ENCODE results near the gene NKD1. TPM values are rescaled to one million over a fixed set of nuclear protein-coding genes. Genes with fewer than 3 reads are reported as not detected.

Gene NKD1
- total RNA-seq, 1 donor from 2014 or later: 1.5 TPM

- Mint-ChIP-seq H3K36me3 (ENCODE audit: low read depth) (no peaks in the 10 kb centered on the region), H3K4me3 (no peak overlapping the region), H3K9me3 (no peaks in the 10 kb centered on the region), H3K4me1 (no peaks in the 10 kb centered on the region), H3K27ac (no peak overlapping the region), H3K27me3 (no peaks in the 10 kb centered on the region)
- DNase-seq (no peak), ATAC-seq (ENCODE audit: low read depth) (no peak)
- intact Hi-C loops (cut with micrococcal nuclease): no loop called here
- TF ChIP-seq CTCF (IDR thresholded peaks at IDR 0.05): no peak
- ChIA-PET CTCF (no interaction called here), POLR2A (interaction anchor here (0.7 kb wide), 2 partner anchors 12 to 145 kb away, joined by 3 to 4 read pairs; no protein-coding TSS in a partner anchor)
Measured at GRCh38 chr16:50597563-50598255, 49.5 kb downstream of the NKD1 start.

- no peak for TF ChIP-seq CTCF (IDR thresholded peaks at IDR 0.05)
- no peak overlapping the region for H3K27ac Mint-ChIP-seq
- no peak for DNase-seq
- no peaks in the 10 kb centered on the region for H3K9me3 Mint-ChIP-seq
- H3K27me3 Mint-ChIP-seq: no peaks in the 10 kb centered on the region
- no peak overlapping the region for H3K4me3 Mint-ChIP-seq
- intact Hi-C loops (cut with micrococcal nuclease): no loop called here
- ChIA-PET POLR2A (interaction anchor here (0.7 kb wide), 2 partner anchors 13 to 144 kb away, joined by 3 to 4 read pairs; no protein-coding TSS in a partner anchor), CTCF (no interaction called here)
- ATAC-seq (ENCODE audit: low read depth): no peak
- H3K4me1 Mint-ChIP-seq: no peaks in the 10 kb centered on the region
- no peaks in the 10 kb centered on the region for H3K36me3 Mint-ChIP-seq (ENCODE audit: low read depth)
Measured at GRCh38 chr16:50598256-50598894, 50.2 kb downstream of the NKD1 start.

GRCh38 chr16:50598936-50599361 is 50.8 kb downstream of the NKD1 start:
- H3K4me3 Mint-ChIP-seq: no peak overlapping the region
- no peak for ATAC-seq (ENCODE audit: low read depth)
- CTCF ChIA-PET: no interaction called here
- TF ChIP-seq CTCF (IDR thresholded peaks at IDR 0.05): no peak
- POLR2A ChIA-PET: no interaction called here
- H3K27ac Mint-ChIP-seq: no peak overlapping the region
- DNase-seq: no peak
- no peaks in the 10 kb centered on the region for H3K9me3 Mint-ChIP-seq
- H3K27me3 Mint-ChIP-seq: no peaks in the 10 kb centered on the region
- no peaks in the 10 kb centered on the region for H3K36me3 Mint-ChIP-seq (ENCODE audit: low read depth)
- no peaks in the 10 kb centered on the region for H3K4me1 Mint-ChIP-seq
- intact Hi-C loops (cut with micrococcal nuclease): no loop called here

- no peak for TF ChIP-seq CTCF (IDR thresholded peaks at IDR 0.05)
- H3K4me3 Mint-ChIP-seq: no peak overlapping the region
- ChIA-PET CTCF (no interaction called here), POLR2A (no interaction called here)
- no peak for ATAC-seq (ENCODE audit: low read depth)
- no peaks in the 10 kb centered on the region for H3K36me3 Mint-ChIP-seq (ENCODE audit: low read depth)
- no peaks in the 10 kb centered on the region for H3K27me3 Mint-ChIP-seq
- intact Hi-C loops (cut with micrococcal nuclease): no loop called here
- no peak for DNase-seq
- no peaks in the 10 kb centered on the region for H3K9me3 Mint-ChIP-seq
- H3K27ac Mint-ChIP-seq: no peak overlapping the region
- H3K4me1 Mint-ChIP-seq: no peaks in the 10 kb centered on the region
Measured at GRCh38 chr16:50599494-50599893, 51.3 kb downstream of the NKD1 start.

DNA sequence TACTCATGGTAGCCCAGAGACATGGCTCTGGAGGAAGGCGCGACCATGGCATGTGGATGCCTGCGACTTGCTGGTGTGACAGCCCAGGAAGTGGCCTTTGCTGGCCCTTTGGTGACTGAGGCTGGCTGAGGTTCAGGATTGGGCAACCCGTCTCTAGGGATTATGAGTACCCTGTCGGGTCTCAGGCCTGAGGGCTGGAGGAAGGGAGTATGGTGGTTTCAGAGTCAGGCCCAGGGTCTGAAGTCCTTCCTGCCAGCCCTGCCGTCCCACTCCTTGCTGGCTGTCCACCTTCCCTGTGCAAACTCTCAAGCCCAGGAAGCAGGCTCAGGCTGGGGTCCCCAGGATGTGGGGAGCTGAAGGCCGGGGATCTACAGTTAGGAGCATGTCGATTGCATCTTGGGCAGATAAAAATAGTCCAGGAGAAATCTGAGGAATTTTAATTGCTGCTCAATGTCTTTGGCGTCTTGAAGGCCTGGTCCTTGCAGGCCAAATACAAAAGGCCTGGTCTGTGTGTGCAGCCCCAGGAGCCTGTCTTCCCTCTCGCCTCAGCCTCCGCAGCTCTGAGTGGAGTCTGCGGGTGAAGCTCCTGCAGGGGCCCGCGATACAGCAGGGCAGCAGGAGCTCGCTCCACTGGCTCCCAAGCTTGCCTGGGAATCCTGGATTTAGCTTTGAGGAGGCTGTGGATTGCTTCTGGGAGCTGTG is 52.5 kb downstream of the NKD1 start:
- intact Hi-C loops (cut with micrococcal nuclease): no loop called here
- no peaks in the 10 kb centered on the region for H3K9me3 Mint-ChIP-seq
- no peaks in the 10 kb centered on the region for H3K36me3 Mint-ChIP-seq (ENCODE audit: low read depth)
- H3K4me3 Mint-ChIP-seq: no peak overlapping the region
- ATAC-seq (ENCODE audit: low read depth): no peak
- no peak for TF ChIP-seq CTCF (IDR thresholded peaks at IDR 0.05)
- no peaks in the 10 kb centered on the region for H3K4me1 Mint-ChIP-seq
- no peak for DNase-seq
- ChIA-PET POLR2A (no interaction called here), CTCF (no interaction called here)
- no peaks in the 10 kb centered on the region for H3K27me3 Mint-ChIP-seq
- no peak overlapping the region for H3K27ac Mint-ChIP-seq
